GM19438 (cell line): ENCODE data around the gene COG3.

Source experiments
- ATAC-seq: cut with Tn5 transposase; IDR thresholded peaks from one replicate; pipeline ENCODE4 v1.9.1; 2021; ENCODE audit warnings: low read depth; ENCODE audit not compliant: unreplicated experiment

COG3 gene

GRCh38 chr13:45541806-45542205 lies 77.1 kb downstream of the COG3 start:
- no peak for ATAC-seq

DNA sequence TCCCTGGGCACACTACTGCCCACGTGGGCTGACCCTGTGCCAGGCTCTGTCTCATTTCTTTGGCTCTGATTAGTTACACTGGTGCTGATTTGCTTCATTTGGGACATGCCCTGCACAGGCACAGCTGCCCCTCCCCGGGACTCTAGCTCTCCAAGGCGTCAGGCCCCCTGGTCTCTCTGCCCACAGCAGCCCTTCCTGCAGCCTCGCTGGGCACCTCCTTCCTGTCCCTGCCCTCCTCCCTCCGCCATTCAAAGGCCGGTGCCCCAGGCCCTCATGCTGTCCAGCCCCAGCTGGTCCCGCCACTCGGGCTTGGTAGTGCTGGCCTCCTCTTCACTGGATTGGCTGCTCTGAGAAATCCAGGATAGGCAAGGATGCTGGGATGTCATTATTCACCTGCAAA lies 77.7 kb downstream of the COG3 start:
- no peak for ATAC-seq

DNA sequence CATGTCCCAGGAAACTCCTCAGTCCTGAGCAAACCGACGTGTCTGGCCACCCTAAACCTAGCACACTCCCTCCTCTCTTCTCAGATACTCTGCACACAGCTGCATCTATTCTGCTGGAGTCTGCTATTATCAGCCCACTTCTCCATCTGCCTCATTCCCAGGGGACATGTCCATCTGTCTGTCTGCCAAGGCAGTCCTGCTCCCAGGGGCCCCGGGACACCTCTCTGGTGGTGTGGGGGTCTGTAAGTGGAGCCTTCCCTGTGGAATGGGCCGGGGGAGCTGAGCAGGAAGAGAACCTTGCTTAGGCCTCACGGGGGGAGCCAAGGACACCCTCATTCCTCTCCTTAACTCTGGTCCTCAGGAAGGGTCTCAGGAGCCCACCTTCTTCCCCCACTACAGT lies 78.1 kb downstream of the COG3 start:
- no peak for ATAC-seq

GRCh38 chr13:45544520-45544919 lies 79.8 kb downstream of the COG3 start:
- ATAC-seq: no peak

GRCh38 chr13:45545686-45546409 lies 81.1 kb downstream of the COG3 start:
- no peak for ATAC-seq

- no peak for ATAC-seq
Observed at GRCh38 chr13:45546410-45546765, 81.6 kb downstream of the COG3 start.

GRCh38 chr13:45548281-45548680 lies 83.5 kb downstream of the COG3 start:
- no peak for ATAC-seq

- no peak for ATAC-seq
Observed at GRCh38 chr13:45554604-45555109, 89.9 kb downstream of the COG3 start.

- ATAC-seq: no peak
Observed at GRCh38 chr13:45564133-45564776, 99.5 kb downstream of the COG3 start.

DNA sequence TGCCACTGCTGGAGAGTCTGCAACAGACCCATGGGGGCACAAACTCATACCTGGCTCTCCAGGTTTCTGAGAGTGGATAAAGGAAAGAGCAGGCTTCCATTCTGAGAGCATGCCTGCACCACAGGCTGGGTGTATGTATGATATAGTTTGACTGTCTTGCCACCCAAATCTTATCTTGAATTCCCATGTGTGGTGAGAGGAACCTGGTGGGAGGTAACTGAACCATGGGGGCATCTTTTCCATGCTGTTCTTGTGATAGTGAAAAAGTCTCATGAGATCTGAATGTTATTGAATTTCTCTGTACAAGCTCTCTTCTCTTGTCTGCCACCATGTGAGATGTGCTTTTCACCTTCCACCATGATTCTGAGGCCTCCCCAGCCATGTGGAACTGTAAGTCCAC lies 100.6 kb downstream of the COG3 start:
- no peak for ATAC-seq

DNA sequence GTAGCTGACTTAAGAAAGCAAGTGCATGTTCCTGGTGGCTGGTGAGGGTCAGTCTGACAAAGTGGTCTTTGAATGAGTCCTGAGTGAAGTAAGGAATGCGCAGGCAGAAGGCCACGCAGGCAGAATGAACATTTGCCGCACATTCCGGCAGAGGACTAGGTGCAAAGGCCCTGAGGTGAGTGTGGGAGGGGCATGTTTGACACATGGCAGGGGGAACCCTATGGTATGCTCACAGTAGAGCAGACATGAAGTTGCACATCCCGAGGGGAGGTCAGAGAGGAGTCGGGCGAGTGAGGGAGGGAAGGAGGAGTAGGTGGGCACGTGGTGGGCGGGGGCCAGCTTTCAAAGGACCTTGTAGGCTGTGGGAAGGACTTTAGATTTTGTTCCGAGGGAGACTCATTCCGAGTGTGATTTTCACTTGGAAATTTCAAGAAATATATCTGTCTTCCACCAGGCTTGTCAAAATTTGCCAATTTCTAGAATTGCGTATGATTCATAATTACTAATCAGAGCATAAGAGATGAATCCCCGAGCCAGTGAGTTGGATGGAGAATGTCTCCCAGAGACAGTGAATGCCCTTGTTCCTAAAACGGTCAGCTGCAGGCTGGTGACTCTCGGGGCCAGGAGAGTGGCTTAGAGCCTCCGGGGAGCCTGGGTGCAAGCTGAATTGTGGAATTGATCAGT lies 110.5 kb downstream of the COG3 start:
- ATAC-seq: no peak

DNA sequence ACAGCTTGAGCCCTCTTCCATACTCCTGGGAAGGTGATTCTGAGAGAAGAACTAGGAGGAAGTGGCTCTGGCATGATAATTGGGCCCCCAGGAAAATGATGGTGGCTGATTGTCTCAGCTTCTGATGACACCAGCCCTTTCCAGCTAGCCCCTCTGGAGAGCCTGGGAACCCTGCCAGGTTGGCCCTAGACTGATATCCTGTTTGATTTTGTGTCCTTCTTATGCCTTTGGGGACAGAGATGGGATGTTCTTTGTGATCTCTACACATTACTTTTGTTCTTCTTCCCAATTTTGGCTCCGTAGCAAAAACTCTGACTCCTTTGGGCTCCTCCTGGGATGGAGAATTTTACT lies 111.1 kb downstream of the COG3 start:
- ATAC-seq: no peak

DNA sequence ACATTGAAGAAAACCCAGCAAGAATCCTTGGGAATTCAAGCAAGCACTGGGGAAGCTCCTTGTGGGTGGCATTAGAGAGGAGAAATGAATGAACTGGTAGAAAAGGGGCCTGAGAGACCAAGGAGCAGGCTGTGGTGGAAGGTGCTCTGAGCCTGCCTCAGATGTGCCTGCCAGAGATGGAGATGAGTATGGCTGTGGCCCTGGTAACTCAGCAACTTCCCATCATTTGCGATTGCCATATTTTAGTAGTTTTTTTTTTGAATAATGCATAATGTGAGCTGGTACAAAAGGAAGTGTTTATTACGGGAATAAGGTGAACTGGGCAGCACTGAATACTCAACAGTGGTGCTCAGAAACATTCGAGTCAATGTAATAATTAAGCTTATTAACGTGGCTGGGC lies 111.7 kb downstream of the COG3 start:
- ATAC-seq: no peak

DNA sequence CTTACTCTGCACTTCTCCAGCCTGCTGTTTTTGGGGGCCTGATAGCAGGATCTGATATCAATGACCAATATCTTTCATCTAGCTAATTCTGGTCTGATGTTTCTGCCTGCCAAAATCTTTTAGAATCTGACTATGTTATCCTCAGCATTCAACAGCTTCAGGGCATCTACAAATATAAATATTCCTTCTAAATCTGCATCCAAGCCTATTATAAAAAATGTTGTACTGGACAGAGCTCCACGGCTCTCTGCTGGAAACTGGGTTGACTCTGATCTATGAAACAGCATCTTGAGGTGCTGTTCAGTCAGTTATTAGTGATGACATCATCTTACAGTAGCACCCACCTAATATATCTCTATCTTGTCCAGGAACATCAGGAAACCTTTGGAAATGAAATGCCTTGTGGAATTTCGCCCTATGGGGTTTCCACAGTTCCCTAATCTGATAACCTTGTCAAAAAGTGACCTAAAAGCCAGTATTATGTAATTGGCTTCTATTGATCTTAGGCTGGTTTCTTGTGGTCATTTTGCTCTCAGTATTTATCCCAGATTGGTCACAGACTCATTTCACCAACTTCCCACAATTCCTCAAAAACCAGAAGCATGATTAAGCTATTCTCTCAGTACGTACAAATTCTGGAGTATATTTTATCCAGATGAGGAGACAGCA lies 117.8 kb downstream of the COG3 start:
- no peak for ATAC-seq

- ATAC-seq: no peak
Observed at GRCh38 chr13:45584816-45585215, 120.1 kb downstream of the COG3 start.
